ENCODE measurements around the gene MAP3K6.
A peak's percentile ranks its signal among the peaks of the same experiment; 100 is the strongest.

MAP3K6 gene

DNA sequence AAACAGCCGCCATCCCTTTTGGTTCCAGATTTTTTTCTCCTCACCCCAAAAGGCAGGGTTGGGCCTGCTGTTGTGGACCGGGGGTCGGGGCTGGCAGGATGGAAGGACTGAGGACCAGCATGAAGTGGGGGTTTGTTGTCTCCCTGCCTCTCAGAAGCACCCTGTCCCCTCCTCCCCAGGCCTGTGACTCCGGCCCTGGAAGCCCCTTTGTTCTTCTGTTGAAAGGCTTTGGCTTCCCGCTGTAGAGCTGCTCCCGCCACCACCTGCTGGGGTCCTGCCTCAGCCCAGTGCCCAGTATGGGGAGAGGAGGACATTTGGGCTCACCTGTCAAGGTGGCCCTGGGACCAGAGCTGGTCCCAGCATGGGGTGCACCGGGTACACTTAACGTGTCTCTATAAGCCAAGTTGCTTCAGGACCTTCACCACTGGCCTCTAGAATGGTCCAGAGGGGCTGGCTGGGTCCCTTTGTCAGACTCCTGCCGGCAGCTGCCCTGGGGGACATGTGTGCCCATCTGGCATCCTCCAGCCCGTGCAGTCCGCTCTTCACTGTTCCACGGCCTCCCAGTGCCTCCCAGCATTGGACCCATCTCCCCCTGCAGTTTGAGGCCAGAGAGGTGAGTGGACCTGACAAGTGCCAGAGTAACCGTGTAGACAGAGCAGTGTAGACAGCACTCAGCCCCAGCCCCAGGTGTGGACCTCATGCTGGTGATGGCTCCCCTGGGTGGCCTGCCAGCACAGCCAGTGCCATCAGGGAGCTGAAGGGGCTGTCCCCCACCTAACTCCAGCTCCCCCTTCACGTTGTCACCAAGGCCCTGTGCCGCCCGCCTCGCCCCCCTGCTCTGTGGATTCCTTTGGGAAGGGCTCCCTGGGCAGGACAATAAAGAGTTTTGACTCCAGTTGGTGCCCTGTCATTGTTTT, 31.0 kb downstream of the MAP3K6 start:
- DNase-seq (ENCODE audit: low spot score) = no peak

DNA sequence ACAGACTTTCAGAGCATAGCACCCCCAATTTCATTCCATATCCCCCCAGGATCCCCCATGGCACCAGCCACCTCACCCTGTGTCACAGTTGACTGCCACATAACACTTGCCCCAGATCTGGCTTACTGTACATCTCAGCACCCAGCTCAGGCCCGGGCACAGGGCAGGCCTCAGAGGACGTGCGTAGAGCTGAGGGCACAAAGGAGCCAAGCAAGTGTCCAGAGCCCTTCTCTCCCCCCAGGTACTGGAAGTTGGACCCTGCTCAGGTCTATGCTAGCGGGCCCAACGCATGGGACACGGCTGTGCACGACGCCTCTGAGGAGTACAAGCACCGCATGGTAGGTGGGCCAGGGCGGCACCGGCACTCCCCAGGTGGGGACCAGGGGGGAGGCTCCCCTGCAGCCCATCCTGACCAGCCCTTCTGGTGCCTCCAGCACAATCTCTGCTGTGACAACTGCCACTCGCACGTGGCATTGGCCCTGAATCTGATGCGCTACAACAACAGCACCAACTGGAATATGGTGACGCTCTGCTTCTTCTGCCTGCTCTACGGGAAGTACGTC, 33.0 kb downstream of the MAP3K6 start:
- no peak for DNase-seq (ENCODE audit: low spot score)

DNA sequence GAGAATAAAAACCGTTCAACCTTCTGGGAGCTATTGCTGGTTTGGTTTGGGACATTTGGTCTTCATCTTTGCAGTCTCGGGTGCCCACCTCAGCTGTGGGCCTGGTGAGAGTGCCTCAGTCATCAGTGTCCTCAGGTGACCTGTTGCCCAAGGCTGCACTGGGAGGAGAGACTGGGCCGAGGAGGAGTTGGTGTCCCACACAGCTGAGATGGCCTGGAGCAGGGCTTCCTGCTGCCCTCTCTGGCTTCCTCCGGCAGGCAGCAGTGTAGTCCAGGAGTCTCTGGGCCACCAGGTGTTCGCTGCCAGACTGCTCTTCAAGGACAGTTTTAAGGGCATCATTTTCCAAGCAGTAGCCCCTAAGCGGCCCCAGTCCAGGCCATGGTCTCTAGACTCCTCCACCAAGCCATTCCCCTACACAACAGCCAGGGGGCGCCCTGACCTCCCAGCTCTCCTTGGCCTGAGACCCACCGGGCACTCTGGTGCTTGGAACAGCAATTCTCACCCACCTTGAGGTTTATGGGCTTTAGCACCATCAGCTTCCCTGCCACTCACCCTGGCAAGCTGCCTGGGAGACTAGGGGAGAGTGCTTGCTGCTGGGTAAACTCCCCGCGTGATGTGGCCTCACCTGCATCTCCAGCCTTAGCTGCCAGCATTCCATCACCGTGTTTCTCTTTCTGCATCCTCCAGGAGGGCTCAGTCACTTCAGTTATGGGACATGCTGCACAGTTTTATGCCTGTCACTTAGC, 34.1 kb downstream of the MAP3K6 start:
- peak; percentile 15 for DNase-seq (ENCODE audit: low spot score)

DNA sequence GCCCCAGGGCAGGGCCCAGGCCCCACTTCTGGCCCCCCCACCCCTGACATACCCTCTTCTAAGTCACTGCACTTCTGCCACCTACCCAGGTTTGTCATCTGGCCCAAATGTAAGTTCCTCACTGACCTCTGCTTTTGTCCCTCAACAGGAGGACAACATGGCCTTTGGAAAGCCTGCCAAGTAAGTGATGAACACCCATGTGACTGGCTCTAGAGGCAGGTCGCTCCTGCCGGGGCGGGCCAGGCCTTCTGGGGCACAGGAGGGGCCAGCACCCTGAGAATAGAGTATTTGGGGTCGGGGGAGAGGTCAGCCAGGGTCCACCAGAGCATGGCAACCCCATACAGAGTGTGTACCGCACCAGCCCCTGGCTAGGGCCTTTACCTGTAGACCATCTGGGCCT, 34.8 kb downstream of the MAP3K6 start:
- DNase-seq (ENCODE audit: low spot score) = no peak

DNA sequence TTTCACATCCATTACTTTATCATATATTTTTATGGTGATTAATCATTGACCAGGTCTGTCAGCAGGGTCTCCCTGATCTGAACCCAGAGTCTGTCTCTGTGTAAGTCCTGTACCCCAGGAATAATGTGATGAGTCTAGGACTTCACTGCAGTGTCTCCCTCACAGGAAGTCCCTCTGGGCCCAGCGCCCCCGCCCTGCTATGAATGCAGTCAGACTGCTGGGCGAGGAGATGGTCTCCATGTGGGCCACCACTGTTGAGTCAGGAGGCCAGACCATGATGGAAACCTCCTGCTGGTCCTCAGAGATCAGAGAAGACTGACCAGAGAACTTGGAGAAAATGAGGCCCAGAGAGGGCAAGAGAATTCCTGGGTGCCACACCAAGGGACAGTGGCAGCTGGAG, 35.3 kb downstream of the MAP3K6 start:
- no peak for DNase-seq (ENCODE audit: low spot score)

DNA sequence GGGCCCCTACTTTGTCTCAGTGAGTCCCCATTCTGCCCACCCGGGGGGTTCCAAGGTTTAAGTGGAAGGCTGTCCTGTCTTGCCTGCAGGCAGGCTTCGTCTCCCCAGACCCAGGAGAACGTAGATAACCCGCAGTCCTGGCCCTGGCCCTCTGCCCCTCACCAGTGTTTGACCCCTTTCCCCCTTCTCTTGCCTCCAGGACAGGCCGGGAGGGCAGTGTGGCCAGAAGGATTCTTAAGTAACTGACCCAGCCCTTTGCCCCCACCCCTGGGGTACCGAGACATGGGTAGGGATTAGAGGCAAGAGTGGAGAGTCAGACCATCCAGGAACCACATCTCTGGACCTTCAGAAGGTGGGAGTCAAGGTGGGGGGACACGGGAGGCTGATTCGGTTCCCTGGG, 36.0 kb downstream of the MAP3K6 start:
- no peak for DNase-seq (ENCODE audit: low spot score)

DNA sequence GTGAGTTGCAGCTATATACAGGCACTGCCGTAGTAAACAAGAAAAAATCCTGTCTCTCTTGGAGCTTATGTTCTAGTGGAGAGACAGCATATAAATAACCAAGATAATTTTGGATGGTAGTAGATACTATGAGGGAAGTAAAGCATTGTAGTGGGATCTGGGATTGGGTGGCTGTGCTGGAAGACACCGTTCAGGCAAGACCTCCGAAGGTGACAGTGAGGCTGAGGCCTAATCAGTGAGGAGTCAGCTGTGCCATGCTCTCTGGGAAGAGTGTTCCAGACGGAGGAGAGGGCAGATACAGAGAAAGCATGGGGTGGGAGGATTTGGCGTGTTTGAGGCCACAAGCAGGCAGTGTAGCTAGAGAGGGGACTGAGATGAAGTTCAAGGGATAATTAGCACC, 38.8 kb downstream of the MAP3K6 start:
- no peak for DNase-seq (ENCODE audit: low spot score)

DNA sequence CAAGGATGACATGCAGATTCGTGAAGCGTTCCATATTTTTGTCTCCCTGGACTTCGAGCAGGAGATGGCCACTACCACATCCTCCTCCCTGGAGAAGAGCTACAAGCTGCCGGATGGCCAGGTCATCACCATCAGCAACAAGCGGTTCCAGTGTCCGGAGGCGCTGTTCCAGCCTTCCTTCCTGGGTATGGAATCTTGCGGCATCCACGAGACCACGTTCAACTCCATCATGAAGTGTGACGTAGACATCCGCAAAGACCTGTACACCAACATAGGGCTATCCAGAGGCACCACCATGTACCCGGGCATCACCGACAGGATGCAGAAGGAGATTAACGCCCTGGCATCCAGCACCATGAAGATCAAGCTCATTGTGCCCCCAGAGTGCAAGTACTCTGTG, 41.5 kb downstream of the MAP3K6 start:
- DNase-seq (ENCODE audit: low spot score) = no peak

DNA sequence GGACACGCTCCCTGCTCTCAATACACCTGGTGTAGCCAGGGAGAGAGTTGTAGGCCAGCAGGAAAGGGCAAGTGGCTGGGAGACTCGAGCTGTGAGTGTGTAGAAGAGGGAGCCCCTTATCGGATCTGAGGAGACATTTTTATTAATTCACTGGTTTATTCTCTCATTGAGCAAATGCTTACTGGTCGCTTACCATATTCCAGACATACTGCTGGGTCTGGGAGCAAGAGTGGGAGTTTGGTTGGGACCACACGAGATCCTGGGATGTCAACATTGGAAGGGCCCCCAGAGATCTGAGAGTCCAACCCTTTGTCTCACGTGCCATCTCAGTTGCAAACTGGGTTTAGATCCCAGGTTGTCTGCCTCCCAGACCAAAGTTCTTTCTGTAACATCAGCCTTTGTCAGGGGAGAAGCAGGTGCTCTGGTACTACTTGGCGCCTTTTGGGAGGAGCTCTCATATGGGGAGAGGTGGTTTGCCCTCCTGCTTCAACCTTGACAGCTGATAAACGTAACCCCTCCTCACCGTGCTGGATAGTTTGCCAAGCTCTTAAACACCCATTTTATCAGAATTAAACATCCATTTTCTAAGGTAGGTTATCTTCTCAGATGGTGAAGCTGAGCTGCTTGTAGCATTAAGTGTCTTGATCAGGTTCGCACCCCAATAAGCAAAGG, 44.1 kb downstream of the MAP3K6 start:
- no peak for DNase-seq (ENCODE audit: low spot score)

DNA sequence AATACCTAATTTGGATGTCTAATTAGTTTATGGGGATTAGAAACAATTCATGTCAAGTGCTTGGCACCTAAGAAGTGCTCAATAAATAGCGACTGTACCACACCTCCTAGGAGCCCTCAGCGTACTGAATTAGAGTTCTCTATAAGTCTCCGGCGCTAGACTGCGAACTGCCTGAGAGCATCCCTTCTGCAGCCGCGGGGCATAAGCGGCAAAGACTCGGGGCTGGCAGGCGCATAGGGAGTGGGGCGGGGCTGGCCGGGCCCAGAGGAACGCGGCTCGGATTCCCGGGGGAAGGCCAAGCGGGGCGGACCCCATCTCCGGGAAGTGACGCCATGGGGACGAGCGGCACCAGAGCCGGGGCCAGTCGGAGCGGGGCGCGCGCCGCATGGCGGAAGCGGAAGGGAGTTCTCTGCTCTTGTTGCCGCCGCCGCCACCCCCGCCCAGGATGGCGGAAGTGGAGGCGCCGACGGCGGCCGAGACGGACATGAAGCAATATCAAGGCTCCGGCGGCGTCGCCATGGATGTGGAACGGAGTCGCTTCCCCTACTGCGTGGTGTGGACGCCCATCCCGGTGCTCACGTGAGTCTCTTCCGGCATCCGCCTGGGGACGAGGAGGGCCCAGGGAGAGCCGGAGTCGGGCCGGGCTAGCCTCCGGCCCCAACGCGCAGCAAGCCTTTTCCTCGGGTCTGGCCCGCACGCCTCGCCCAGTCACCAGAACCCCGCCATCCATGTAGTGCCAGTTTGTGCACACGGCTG, 44.8 kb downstream of the MAP3K6 start, which contains the start of gene TMEM222:
Gene TMEM222 (plus strand): TSS at position 351 of the 756 bp plus-strand sequence. CDS start 35 bp downstream, at position 386.
- peak; percentile 97 for DNase-seq (ENCODE audit: low spot score)

DNA sequence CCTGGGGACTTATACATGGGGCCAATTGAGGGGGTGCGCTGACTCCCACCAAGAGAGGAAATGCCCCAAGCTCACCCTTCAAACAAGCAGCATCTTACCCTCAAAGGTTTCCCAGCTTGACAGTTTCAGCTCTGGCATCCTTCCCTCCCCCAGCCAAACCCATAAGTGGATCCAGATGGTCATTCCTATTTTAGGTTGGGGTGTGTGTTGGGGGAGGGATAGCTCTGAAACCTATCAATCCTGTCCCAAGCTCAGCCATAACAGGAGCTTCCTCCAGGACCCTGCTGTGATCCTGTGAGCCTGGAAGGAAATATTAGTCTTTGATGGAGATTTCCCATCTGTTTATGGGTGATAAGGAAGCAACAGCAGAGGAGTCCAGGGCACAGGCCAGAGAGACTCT, 48.2 kb downstream of the MAP3K6 start:
- DNase-seq (ENCODE audit: low spot score) = no peak

DNA sequence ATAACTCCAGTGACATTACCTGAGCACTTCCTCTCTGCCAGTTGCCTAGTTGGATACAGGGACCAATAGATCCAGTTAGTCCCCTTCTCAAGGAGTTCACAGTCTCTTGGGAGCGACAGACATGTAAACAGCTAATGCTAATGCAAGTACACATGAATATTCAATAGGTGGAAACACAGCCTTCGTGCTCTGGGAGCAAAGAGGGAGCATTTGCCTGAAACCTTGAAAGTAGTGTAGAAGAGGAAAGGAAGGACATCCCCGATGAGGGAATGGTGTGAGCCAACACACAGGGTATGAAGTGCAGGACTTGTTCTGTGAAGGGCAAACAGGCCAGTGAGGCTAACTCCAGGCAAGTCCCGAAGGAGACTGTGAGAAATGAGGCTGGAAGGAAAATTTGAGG, 48.6 kb downstream of the MAP3K6 start:
- no peak for DNase-seq (ENCODE audit: low spot score)

DNA sequence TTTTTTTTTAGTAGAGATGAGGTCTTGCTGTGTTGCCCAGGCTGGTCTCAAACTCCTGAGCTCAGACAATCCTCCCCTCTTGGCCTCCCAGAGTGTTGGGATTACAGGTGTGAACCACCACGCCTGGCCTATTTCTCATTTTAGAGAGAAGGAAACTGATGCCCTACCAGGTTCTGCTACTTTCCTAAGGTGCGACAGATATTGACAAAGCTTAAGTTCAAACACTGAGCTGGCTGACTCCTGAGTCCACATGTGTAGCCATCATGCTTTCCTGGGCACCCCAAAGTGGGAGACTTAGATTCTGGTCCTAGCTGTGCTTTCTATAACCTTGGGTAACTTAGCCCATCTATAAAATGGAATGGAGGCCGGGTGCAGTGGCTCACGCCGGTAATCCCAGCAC, 49.9 kb downstream of the MAP3K6 start:
- no peak for DNase-seq (ENCODE audit: low spot score)

DNA sequence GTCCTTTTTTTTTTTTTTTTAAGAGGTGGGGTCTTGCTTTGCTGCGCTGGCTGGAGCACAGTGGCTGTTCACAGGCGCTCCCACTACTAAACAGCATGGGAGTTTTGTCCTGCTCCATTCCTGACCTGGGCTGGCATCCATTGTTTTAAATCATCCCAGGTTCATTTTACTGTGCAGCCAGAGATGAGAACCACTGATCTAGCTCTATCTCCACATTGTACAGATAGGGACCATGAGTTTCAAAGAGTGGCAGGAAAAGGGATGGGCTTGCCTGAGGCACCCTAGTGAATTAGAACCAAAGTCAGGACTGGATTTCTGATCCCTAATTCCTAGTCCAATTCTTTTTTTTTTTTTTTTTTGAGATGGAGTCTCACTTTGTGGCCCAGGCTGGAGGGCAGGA, 52.0 kb downstream of the MAP3K6 start:
- DNase-seq (ENCODE audit: low spot score) = no peak

DNA sequence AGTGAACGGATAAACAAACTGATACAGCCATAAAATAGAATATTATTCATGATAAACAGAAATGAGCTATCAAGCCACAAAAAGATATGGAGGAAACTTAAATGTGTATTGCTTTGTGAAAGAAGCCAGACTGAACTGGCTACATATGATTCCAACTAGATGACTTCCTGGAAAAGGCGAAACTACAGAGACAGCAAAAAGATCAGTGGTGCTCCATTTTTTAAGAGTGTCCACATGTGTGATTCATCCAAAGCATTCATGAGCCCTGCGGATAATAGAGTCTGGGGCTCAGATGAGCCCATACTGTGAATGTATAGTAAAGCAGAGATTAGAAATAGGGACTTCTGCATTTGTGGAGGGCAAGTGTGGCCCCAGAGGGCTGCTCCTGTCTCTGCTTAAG, 52.6 kb downstream of the MAP3K6 start:
- DNase-seq (ENCODE audit: low spot score) = no peak

DNA sequence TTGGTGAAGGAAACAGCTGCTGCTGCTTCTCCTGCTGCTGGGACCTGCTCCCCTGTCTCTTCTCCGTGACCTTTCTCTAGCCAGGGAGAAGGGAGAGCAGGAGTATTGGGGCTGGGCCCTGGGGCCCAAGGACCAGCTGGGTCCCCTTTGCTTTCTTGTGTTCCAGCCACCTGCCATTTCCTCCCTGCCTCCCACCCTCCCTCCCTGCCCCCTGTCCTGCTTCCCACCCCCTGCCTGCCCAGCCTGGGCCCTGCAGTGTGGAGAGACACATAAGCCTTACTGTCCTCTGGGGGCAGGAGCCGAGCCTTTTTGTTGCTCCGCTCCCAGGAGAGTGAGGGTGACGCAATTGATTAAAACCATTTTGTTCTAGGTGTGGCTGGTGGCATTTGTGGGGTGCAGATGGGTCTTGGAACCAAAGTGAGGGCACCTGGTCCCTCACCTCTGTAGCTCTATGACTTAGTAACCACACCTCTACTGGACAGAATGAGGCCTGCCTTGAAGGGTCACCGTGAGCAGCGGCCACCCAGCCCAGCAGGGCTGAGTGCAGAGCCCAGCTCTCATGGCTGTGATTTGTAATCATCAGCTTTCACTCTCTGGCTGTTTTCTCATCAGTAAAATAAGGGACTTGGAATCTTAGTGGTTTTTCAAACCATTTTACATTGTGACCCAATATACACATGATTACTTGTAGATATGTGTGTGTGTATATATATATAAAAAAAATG, 58.7 kb downstream of the MAP3K6 start:
- no peak for DNase-seq (ENCODE audit: low spot score)

DNA sequence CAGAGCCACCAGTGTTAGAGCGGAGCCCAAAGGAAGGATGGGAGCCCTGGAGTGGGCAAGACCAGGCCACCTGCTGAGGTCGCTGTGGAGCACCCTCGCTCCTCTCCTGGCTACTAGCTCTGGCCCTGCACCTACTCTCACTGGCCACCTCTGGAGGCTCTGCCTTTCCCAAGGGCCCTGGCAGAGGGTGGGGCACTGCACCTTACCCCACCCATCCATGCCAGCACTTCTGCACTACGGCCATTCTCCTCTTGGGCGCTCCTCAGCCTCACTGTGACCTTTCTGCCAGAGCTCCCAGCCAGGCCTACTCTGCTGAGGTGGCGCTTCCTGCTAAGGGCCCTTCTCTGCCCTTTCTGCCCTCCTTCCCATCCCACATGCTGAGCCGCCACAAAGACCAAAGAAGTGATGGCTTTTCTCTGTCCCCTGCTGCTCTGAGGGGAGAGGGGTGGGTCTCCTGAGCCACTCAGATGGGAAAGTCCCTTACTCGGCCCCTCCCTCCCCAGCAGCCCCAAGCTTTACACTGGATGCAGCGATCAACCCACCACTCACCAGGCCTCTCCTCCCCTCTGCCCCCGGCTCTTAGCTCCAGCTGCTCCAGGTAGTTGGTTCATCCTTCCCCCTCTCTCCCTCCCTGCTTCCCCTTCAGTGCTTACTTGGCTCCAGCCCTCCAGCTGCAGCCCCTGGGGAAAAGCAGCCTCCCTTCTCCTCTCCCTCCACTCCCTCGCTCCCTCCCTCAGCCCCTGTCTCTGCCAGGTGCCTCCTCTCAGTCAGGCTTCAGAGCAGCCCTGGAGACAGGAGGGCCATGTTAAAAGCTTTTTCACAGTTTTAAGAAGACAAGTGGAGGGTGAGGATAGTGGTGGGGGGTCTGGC, 59.6 kb downstream of the MAP3K6 start:
- DNase-seq (ENCODE audit: low spot score) = no peak

DNA sequence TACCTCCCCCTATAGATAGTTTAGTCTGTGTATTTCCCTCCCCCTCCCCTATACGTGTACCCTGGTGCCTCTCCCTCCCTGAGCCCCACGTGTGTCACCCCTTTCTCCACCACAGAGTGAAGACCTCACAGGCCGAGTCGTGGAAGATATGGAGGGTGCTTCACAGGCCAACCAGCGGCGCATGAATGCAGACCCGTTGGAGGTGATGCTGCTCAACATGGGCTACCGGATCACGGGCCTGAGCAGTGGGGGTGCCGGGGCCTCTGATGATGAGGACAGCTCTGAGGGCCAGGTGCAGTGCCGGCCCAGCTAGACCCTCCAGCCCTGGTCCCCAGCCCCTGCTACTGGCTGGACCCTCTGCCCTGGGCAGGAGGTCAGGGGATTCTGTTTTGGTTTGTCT, 60.7 kb downstream of the MAP3K6 start:
- DNase-seq (ENCODE audit: low spot score) = no peak

Measured in pons (tissue), 1 donor.